DMS53 treated with DMSO at 0.1 percent for 48 hours (cell line): ENCODE results near the gene TMEM191C.
"Not testable (repeated sequence)": the region's sequence is repeated elsewhere in the genome, so short reads cannot be mapped to it uniquely, and the experiment has no call there.

Experiments
- DNase-seq: peaks from one replicate; lab custom pipeline; 2025; ENCODE audit not compliant: unreplicated experiment; lab: John Stamatoyannopoulos, UW

The TMEM191C gene

GRCh38 chr22:21446128-21446826 lies 20.9 kb upstream of the TMEM191C start:
- DNase-seq, result no peak

- DNase-seq, result no peak
Measured at GRCh38 chr22:21446827-21447690, 20.1 kb upstream of the TMEM191C start.

- DNase-seq, result no peak
Measured at GRCh38 chr22:21447694-21448402, 19.3 kb upstream of the TMEM191C start.

- DNase-seq, result no peak
Measured at GRCh38 chr22:21448627-21449416, 18.4 kb upstream of the TMEM191C start.

- DNase-seq, result no peak
Measured at GRCh38 chr22:21449531-21450319, 17.5 kb upstream of the TMEM191C start.

DNA sequence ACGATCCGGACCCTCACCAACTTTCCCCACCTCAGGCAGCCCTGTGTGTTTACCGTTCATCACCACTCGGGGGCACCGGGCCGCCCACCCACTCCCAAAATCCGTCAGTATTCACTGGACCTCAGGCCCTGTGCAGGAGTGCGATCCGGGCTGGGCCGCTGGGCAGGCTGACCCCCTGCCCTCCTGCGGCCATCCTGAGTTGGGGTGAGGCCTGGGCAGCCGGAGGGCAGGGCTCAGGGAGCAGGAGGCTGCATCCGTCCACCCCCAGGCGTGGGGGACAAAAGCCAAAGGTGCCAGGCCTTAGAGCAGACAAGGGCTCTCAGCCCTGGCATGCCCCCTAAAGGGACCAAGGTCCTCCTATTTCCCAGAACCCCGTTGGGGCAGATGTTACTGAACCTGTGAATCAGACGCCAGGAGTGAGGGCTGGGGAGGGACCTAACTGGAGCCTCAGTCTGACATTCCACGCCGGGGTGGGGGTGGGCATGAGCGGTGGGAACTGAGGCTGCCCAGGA lies 16.8 kb upstream of the TMEM191C start:
- DNase-seq, result no peak

GRCh38 chr22:21450858-21451353 lies 16.3 kb upstream of the TMEM191C start:
- DNase-seq, result no peak

DNA sequence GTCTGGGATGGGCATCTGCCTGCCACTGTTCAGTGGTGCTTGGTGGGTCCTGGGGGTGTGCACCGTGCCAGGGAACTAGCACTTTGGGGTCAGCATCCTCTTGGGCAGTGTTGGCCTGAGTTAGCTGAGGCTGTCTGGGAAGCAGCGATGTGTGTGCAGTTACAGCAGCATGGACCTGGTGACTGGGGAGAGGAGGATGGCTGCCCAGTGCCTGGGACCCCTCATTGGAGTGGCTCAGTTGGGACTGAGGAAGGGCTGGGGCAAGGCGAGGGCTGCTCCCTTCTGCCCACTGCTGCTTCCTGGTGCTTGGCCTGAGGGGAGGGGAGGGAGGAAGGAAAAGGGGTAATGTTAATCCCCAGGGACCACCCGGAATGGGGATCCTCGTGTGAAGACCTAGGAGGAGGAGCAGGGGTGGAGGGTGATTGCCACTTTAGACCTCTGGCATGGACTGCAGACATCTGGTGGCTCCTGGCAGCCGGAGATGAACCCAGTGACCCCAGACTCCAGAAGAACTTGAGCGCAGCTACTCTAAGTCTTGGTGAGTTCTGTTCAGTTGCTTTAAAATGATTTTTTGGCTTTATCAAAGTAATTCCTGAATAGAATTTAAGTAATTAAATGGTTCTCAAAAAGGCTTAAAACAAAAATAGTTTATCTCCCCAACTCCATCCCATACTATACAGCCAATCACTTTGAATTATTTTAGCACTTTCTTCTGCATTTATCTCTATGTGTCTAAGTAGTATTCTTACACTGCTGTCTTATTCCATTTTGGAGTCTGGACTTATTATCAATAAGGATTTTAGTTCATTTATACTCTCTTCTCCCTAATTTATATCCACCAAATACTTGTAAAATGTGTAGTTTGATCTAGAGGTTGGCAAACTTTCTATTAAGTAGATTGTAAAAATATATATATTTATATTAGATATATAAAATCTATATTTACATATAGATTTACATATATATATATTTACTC lies 15.4 kb upstream of the TMEM191C start:
- DNase-seq, result no peak

GRCh38 chr22:21452666-21453065 lies 14.5 kb upstream of the TMEM191C start:
- not testable (repeated sequence) for DNase-seq

DNA sequence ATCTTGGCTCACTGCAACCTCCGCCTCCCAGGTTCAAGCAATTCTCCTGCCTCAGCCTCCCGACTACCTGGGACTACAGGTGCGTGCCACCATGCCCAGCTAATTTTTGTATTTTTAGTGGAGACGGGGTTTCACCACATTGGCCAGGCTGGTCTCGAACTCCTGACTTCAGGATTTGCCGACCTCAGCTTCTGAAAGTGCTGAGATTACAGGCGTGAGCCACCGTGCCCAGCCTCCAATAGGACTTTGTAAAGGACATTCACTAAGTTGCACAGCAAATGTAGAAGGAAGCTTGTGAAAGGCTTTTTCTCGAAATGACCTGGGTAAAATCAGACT lies 12.2 kb upstream of the TMEM191C start:
- DNase-seq, result not testable (repeated sequence)

DNA sequence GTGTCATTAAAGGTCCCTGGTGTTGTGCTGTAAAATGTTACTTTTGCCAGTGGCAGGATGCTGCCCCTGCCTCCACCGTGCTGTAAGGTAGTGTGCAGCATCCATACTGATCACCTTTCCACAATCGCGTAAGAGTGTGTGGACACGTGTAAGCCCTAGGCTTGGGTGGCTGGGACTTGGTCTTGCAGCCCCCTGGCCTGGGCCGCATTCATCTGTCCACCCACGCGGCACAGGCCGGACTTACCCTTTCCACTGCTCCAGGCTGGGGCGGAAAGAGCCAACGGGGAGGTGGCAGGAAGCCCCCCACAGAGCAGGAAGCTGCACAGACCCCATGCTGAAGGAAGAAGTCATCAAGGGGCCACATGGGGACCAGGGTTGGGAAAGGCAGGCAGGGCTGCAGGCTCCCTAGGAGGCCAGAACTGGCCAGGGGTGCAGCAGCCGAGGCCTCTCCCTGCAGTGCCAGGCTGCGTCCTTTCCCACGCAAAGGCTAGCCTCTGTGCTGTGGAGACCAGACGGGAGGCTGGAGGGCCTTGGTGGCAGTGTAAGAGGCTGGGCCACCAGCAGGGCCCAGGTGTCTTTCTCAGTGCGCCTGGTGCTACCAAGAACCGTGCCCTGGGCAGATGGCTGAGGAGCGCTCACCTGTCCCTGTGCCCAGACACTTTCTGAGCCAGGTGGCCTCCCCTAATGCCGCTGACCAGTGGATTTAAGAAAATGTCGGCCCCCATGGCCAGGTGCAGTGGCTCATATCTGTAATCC lies 11.7 kb upstream of the TMEM191C start:
- no peak for DNase-seq

DNA sequence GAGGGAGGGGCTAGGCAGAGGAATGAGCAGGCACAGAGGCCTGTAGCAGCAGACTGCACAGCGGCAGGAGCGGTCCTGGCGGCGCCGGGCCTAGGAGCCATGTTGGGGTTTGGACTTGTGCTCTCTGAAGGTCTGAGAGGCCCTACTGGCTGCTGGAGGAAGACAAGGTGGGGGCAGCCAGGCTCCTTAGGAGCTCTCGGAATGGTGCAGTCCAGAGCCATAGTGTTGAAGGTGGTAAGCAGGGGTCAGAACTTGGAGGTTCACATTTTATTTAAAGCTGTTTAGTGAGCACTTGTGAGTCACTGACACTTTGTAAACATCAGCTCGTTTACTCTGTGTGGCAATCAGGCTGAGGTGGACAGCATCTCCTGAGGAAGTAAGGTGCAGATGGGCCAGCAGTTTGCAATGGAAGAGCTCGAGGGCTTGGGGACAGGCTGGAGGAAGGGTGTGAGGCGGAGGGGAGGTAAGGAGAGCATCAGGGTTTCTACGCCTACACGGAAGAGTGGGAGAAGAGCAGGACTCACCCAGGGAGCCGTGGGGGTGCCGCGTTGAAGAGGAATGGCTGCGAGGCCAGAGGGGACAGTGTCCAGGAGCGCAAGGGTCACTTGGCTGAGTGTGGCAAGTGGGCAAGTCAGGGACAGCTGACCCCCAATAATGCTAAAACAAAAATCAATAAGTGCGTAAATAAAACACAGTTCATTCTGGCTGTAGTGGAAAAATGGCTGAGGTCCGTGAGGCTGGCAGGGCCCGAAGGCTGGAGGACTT lies 10.0 kb upstream of the TMEM191C start:
- no peak for DNase-seq

DNA sequence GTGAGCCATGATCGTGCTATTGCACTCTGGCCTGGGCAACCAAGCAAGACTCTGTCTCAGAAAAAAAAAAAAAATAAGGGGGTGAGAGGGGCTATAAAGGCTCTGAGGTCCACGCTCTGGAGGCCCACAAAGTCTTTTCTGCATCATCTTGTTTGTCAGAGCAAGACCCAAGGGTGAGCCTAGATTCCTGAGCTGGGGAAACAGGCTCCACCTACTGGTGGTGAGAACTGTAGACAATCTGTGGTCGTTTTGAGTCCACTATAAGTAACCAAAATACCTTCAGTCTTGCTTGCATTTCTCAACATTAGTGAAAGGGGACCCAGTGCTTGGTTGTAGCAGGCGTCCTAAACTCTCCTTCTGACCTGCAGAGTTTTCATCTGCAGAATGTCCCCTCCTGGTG lies 4.5 kb upstream of the TMEM191C start:
- not testable (repeated sequence) for DNase-seq

DNA sequence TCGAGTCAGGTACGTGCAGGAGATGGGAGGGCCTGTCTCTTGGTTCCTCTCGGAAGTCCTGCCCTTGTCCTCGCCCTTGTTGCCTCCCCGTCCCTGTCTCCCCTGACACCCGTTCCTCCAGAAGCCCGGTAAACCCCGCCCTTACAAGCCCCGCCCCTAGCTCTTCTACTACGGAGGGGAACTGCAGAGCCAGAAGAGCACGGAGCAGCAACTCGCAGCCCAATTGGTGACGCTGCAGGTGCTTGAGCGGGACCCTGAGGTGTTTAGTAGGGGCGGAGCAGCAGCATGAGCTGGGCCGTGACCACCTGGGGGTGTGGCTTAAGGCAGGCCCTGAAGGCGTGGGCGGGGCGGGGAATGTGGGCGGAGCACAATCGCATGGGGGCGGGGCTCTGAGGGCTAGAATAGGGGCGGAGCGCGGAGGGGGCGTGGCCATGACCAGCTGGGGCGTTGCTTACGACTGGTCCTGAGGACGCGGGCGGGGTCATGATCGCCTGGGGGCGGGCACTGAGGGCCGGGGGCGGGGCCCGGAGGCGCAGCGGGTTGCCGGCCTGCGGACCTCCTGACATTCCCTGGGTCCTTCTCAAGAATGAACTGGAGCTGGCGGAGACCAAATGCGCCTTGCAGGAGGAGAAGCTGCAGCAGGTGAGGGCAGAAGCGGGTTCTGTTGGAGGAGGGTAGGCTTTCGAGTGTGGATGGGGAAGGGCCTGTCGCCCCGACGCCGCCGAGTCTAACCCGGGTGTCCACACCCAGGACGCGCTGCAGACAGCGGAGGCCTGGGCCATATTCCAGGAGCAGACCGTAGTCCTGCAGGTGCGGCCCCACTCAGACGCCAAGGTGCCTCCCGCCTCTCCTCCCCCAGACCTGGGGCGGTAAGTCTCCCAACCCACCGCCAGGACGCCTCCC lies 1.3 kb downstream of the TMEM191C start:
- not testable (repeated sequence) for DNase-seq

GRCh38 chr22:21469097-21469994 lies 2.2 kb downstream of the TMEM191C start:
- not testable (repeated sequence) for DNase-seq
